Stimulated activated CD4-positive, alpha-beta T cell treated with anti-CD3 and anti-CD28 coated beads, Interleukin-4, amount 100 ng/mL, for 48 hours (primary cell): ENCODE measurements around the gene GPANK1.

Experiments
- DNase-seq, 2 donors: peaks; one replicate each; pipeline ENCODE4 v3.0.0-alpha.2; 2020; ENCODE audit warnings: low read depth in 2 of 2

Gene GPANK1

GRCh38 chr6:31639449-31639861, 25.3 kb downstream of the GPANK1 start:
- no peak for DNase-seq

GRCh38 chr6:31639043-31639442, 25.8 kb downstream of the GPANK1 start:
- DNase-seq: no peak

GRCh38 chr6:31636698-31637596, 27.9 kb downstream of the GPANK1 start:
- DNase-seq: no peak

DNA sequence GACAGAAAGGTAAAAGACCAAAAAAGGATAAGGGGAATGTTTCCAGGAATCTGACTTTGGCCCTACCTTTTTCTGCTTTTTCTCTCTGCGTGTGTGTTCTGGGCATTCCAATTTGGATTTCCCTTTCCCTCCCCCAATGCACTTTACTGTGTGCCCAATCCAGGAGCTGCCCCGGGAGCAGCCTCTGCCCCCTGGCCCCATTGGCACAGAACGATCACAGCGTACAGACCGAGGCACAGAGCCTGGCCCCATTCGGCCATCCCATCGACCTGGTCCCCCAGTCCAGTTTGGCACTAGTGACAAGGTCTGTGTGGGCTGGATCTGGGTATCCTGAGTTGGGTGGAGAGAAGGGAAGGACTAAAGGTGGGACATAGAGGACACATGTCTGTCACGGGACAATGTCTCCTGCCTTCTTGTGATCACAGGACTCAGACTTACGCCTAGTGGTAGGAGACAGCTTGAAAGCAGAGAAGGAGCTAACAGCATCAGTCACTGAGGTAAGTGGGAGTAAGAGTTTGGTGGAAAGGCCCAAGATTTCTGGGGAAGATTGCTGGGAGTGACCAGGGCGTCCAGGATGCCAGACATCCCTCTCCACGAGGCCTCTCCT, 29.7 kb downstream of the GPANK1 start:
- DNase-seq: no peak

DNA sequence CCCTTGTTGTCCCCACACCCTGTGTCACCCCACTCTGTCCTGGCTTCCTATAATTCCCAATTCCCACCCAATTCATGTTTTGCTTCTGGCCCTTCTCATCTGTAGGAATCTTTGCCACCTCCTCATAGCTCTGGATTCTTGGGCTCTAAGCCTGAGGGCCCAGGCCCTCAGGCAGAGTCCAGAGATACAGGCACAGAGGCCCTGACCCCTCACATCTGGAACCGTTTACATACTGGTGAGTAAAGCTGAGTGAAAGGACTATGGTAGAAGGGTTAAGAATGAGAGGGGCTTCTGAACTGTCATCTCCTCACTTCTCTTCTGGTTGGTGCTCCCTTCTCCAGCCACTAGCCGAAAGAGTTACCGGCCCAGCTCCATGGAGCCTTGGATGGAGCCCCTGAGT, 30.7 kb downstream of the GPANK1 start:
- no peak for DNase-seq

DNA sequence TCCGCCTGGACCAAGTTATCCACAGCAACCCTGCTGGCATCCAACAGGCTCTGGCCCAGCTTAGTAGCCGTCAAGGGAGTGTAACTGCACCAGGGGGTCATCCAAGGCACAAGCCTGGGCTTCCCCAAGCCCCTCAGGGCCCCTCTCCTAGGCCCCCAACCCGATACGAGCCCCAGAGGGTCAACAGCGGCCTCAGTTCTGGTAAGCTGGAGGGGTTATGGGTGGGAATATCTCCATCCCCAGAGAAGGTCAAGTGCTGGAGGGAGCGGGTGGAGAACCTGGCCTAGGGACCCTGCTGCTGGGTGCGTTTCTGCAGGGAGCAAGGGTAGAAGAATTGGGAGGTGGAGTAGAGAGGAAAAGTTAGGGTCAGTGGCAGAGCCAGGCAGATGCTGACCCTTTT, 31.4 kb downstream of the GPANK1 start:
- DNase-seq: no peak

GRCh38 chr6:31632279-31632946, 32.4 kb downstream of the GPANK1 start:
- DNase-seq: no peak

DNA sequence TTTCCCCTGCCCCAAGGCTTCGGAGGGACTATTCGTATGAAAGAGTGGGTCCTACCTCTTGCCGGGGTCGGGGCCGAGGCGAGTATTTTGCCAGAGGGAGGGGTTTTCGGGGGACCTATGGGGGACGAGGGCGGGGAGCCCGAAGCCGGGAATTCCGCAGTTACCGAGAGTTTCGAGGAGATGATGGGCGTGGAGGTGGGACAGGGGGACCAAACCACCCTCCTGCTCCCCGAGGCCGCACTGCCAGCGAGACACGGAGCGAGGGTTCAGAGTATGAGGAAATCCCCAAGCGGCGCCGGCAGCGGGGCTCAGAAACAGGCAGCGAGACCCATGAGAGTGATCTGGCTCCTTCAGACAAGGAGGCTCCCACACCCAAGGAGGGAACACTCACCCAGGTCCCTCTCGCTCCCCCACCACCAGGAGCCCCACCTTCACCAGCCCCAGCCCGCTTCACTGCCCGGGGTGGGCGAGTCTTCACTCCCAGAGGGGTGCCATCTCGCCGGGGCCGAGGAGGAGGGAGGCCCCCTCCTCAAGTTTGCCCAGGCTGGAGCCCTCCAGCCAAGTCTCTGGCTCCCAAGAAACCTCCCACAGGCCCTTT, 33.0 kb downstream of the GPANK1 start:
- no peak for DNase-seq

GRCh38 chr6:31631209-31631608, 33.6 kb downstream of the GPANK1 start:
- DNase-seq: no peak

DNA sequence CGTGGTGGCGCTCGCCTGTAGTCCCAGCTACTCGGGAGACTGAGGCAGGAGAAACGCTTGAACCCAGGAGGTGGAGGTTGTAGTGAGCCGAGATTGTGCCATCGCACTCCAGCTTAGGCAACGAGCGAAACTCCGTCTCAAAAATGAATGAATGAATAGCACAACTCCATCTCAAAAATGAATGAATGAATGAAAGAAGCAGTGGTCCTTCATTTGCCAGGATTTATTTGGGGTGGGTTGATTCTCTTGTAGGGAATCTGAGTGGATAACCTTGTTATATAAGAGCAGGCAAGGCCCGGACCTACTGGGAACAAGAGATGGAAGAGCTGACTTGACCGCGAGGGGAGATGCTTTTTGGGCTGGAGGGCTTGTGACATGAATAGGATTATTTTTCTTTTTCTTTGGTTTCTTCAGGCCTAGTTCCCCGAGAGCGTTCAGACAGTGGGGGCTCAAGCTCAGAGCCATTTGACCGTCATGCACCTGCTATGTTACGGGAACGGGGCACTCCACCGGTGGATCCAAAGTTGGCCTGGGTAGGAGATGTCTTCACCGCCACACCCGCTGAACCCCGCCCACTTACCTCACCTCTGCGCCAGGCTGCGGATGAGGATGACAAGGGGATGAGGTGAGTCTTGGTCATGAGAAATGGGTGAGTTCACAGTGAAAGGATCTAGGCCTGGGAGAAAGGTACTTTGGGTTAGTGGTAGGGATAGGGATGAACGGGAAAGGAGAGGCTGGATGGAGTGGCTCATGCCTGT, 34.4 kb downstream of the GPANK1 start:
- DNase-seq: no peak

GRCh38 chr6:31629014-31629413, 35.8 kb downstream of the GPANK1 start:
- no peak for DNase-seq

- no peak for DNase-seq
These were observed 37.0 kb downstream of the GPANK1 start for GRCh38 chr6:31627690-31628287.

- DNase-seq: no peak
These were observed 37.8 kb downstream of the GPANK1 start for GRCh38 chr6:31626952-31627351.

- DNase-seq: no peak
These were observed 40.7 kb downstream of the GPANK1 start for GRCh38 chr6:31624070-31624469.

DNA sequence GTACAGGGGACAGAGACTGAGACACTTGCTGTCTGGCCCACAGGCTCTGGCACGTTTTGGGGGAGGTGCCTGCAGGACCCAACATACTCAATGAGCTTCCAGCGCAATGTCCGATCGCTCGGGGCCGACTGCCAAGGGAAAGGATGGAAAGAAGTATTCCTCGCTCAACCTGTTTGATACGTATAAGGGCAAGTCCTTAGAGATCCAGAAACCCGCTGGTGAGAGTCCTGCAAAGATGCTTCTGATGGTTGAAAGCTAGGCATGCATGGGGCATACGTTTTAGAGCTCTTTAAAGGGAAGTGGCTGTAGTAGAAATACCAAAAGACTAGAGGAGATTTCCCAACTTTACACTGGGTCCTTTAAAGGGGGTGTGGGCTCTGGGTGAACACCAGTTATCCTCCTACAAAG, 42.1 kb downstream of the GPANK1 start:
- no peak for DNase-seq

GRCh38 chr6:31621991-31622390, 42.8 kb downstream of the GPANK1 start:
- DNase-seq: no peak

DNA sequence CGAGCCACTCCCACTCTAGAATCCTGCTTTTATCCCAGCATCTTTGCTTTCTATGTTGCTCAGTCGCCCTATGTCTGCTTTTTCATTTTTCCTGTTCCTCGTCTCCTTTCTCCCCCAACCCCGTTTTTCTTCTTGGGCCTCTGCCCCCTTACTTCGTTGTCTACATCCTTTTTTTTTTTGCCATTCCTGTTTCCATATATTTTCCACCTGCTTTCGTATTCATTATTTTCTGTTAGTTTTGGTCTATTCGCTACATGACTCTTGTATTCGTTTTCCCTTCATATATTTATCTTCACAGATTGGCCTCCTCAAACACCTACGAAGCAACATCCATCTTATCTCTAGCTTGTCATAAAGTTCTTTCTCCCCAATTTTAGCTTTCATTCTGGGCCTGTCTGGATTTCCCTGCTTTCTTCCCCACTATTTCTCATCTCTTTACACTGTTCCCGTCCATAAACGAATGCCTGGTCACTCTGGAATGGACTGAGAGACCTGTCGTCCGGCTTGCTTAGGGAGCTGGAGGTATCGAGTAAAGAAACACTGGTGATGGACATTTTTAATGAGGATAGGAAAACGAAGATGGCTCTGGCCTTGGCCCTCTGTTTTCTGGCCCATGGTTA, 43.4 kb downstream of the GPANK1 start:
- no peak for DNase-seq

- DNase-seq: peak; percentile 95
These were observed 44.0 kb downstream of the GPANK1 start, which contains the start of gene PRRC2A for GRCh38 chr6:31620586-31621319. Gene PRRC2A (plus strand): TSS chr6:31620715. CDS start chr6:31622790, 2,075 bp downstream.

DNA sequence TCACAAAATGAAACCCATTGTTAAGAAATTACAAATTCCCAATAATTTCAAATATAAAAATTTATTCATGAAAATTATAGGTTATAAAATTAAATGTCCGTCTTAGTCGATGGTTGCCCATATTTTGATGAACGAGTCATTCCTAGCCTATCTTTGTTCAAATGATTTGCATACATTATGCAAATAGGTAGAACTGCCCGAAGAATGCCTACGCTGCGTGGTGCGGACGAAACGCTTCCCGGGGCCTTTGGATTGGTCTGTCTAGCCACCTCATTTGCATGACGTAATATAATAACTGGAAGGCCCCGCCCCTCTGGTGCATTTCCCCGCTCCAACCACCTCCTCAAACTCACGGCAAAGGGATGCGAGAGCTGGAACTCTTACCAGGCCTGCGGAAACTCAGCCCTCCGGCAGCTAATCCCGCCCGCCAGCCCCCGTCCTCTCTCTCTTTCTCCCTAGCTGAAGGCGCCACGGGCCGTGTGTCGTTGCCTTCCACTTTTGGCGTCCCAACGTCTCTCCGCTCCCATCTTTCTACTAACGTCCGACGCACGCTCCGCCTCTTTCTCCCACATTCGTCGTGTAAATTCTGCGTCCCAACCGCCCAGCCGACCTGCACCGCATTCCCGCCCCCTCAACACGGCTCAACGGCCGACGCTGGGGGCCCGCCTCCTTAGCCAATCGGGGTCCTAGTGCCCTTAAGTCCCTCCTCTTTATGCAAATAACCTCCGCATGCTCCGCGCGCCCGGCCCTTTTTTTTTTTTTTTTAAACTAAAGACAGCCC, 44.8 kb downstream of the GPANK1 start:
- DNase-seq: peak; percentile 91 to 96
